ENCODE data around the gene LAMC3.

DNA sequence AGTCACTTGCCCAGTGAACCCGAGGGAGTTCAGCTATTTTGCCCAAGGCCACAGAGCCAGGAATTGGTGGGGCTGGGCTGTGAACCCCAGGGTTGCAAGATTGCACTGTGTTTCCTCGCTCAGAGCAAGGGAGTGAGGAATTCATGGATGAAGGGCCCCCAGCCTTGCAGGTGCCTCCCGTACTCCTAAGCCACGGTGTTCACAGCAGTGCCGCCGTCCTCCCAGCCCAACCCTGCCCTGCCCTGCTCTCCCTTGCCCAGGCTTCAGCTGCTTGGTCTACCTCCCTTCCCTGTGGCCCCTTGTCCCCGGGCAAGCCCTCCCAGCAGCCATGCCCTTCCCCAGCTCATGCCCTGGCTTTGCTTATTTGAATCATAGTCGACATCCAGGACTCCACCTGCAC lies 6.1 kb downstream of the LAMC3 start:
- TF ChIP-seq EZH2phosphoT487 (IDR thresholded peaks at IDR 0.05; ENCODE audit: insufficient read depth, low read depth): no peak
- TF ChIP-seq EZH2 (IDR thresholded peaks at IDR 0.05; ENCODE audit: insufficient read depth, poor library complexity, severe bottlenecking): no peak
